SIG-M5 (cell line): ENCODE results near the gene TTC34.

Source experiments
- DNase-seq: peaks from one replicate; lab custom pipeline; 2025; lab: John Stamatoyannopoulos, UW

Gene TTC34

GRCh38 chr1:2641381-2642130 lies 159.9 kb downstream of the TTC34 start:
- no peak for DNase-seq

- no peak for DNase-seq
Observed at GRCh38 chr1:2640626-2641025, 160.9 kb downstream of the TTC34 start.

DNA sequence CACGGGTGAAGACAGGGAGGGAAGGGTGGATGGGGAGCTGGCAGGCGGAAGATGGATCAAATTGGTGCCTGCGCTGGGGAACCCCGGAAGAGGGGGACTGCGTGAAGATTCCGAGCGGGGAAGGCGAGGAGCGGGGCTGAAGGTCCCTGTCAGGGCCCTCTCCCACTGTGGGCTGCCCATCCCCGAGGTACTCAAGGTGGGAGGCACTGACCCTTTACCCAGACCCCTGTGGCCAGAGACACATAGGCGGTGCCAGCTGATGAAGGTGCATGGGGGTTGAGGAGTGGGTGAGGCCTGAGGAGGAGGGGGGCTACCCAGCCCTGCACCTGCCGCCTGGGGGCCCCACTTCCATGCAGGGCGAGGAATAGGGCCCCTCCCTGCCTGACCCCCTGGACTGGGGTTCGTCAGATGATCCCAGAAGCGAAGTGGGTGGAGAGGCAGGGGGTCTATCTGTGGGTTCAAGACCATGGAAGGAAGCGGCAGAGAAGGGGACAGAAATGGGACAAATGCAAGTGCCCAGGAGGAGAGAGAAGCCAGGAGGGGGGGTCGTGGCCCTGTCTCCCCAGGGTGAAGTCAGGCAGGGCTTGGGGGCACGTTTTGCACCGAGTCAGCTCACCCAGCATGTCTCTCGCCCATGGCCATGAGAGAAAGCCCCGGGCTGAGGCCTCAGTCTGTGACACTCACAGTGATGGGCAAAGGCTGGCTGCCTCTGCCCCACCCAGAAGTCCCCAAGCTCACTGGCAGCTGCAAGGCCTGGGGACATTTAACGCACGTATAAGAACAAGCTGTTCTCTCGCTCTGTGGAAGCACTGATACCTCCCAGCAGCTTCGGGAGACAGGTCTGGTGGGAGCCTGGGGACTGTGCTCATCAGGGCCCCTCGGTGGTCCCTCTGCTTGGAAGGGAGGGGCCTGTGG lies 161.6 kb downstream of the TTC34 start:
- no peak for DNase-seq

DNA sequence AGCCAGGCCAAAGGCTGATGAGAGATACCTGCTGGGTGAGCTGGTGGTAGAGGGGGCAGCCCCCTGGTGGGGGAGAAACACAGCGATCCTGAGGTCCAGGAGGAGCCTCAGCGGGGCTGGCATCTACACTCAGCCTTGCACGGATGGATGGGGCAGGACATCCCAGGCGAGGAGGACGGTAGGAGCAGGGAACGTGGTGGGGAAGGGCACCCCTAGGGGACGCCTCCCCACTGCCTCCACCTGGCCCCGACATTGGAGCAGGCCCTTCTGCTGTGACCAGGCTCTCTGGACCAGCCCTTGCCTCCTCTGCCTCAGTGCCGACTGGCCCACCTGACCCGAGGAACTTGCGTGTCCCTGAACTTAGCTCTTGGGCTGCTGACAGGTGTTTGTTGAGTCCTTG lies 162.3 kb downstream of the TTC34 start:
- no peak for DNase-seq

DNA sequence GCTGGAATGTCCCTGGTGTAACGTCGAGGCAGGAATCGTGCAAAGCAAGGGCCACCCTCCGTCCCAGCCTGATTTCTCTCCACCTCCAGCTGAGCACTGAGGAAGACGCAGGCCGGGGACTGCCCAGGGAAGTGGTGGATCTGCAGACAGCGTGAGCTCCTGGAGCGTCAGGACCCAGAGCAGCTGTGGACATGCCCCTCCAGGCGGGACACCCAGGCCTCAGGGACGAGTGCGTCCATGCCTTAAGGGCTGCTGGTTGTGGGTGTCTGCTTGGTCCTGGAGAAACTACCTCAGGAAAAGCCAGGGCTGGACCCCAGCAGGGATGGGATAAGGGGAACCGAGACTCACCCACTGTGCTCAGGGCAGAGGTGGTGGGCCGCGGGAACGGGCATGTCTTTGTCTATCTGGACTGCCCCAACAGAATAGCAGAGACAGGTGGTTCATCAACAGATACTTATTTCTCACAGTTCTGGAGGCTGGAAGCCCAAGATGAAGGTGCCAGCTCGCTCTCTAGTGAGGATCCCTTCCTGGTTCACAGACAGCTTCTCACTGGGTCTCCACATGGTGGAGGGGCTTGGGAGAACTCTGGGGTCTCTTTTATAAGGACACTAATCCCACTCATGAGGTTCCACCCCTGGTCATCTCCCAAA lies 162.9 kb downstream of the TTC34 start:
- no peak for DNase-seq

DNA sequence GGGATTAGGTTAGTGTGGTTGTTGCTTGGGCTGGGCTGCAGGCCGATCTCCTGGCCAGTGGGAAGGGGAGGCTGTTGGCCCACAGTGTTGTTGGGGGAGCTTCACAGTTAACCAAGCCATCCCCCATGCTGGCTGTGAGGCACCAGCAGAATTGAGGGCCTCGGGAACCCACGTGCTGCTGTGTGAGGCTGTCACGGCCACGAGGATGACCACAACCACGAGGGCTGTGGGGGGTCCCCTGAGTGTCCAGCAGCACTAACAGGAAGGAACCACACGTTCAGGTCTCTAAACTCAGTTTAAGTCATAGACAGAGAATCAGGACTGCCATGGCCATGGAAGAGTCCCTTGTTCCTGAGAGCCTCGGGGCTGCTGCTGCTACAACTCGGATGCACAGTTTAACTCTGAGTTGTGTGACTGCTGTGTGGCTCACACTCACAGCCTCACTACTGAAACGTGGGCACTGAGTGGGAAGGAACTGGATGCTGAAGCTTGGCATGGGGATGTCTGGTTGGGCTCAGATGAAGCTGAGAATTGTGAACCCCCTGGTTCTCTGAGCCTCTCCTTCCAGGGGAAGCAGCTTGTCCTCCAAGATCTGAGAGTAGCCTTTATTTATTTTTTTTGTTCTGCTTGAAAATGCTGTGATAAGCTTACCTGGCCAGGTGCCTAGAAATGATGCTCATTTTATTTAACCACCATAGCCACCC lies 163.9 kb downstream of the TTC34 start:
- DNase-seq: no peak

DNA sequence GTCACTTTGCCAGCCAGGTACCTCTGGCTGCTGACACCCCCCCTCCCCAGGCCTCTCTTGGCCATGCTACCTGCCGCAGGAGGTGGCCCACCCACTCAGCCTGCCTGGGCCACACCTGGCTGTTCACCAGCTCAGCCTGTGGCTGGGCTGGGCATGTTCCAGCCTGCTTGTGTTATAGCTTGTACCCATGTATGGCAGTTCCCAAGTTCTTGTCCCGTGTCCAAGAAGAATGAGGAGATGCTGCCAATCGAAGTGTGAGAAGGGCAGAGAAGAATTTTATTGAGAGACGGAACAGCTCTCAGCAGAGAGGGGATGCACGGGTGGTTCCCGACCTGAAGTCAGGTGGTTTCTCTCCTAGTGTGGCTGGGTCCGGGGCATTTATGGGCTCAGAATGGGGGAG lies 164.8 kb downstream of the TTC34 start:
- DNase-seq: no peak

DNA sequence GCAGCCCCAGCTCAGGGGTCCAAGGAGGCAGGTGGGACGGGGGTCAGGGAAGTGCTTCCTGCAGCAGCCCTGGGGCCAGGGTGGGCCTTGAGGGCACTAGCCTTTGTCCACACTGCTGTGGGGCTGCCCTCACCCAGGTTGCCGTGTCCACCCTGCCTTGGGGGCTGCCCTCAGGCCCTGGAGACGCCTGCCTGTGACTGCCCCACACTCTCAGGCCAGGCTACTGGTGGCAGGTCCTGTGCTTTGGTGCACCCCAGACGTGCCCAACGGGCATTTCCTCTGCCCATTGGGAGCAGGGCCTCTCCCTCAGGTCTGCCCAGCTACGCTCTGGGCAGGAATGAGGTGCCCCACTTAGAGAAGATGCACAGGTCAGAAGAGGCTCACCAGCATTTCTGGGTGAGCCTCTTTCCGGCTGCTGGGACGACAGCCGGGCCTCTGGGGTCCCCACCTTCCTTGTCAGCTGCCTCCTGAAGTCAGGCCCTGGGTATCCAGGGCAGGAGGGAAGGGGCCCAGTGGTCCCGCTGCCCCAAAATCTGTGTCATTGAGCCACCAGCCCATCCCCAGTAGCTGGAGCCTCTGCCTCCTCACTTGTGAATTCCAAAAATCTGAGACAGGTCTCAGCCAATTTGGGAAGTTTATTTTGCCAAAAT lies 166.0 kb downstream of the TTC34 start:
- no peak for DNase-seq

- no peak for DNase-seq
Observed at GRCh38 chr1:2633936-2634491, 167.5 kb downstream of the TTC34 start.

DNA sequence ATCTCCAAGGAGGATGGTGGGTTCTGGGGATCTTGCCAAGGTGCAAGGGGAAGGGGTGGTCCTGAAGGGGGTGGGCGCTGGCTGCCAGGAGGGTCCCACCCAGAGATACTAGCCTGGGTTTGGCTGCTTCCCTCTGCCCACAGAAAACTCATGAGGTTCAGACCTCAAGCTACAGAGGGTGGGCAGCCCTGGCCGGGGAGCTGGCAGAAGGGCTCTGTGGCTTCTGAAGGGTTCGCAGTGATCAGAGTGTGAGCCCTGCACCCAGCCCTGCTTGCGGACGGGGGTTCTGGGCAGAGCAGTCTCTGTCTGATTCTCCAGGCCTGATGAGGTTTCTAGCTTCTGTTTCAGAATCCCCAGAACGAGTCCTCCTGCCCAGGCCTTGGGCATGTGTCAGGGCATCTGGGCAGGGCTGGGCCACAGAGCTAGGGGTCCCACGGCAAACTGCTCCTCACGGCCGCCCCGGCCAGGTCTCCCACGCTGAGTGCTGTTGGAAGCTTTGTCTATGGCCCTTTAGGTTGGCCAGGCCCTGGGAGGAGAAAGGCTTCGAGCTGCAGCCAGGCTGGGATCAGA lies 168.0 kb downstream of the TTC34 start:
- no peak for DNase-seq

- DNase-seq: no peak
Observed at GRCh38 chr1:2632561-2633361, 168.7 kb downstream of the TTC34 start, which contains the start of gene MMEL1. Gene MMEL1, minus strand, starts transcription at chr1:2633016. Its CDS starts 3,532 bp downstream, at chr1:2629484.

DNA sequence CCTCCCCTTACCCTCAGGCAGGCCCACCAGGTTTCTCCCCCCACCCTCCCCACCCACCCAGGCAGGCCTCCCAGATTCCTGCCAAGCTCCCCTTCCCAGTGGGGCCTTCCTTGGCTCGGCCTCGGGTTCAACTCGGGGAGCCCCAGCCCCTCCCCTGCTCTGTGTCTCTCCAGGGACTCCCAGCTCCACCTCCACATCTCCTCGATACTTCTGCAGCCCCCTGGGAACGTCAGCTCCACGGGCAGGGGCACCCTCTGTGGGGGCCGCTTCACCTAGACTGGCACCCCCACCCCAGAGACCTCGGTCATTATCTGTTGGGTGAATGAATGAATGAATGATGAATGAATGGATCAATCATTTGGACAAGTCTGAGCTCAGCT lies 169.5 kb downstream of the TTC34 start:
- DNase-seq: no peak

- no peak for DNase-seq
Observed at GRCh38 chr1:2631136-2632050, 170.1 kb downstream of the TTC34 start.

GRCh38 chr1:2630498-2631135 lies 170.9 kb downstream of the TTC34 start:
- no peak for DNase-seq

DNA sequence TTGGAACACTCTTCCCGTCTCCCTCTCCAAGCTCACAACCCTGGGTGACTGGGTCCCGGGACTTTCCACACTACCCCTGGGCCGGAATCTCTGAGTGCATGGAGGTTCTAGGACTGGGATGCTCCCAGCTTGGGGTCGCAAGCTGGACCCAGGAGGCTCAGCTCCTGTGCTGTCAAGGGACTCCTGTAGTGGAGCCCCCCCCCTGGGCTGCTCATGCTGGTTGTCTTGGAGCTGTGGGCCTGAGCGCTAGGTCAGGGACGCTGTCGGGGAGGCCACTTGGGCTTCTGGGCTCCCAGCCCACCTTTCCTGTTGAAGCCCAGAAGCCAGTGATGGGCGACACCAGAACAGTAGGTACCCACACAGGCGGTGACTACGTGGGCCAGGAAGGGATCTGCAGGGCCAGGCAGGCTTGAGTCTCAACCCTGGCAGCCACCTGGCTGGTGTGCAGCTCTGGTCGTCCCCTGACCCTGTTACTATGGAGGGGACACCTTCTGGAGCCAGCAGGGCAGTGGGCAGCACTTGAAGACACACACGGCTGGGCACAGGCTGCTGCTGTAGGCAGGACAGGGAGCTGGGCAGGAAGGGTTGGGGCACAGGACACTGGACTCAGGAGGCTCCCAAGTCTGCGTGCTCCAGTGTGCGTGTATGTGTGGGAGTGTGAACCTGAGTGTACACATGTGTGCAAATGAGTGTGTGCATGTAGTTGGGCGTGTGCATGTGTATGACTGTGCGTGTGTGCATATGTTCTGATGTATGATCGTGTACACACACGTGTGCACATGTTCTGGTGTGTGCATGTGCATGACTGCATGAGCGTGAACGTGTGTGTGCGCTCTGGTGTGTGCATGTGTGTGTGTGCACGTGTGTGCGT lies 171.6 kb downstream of the TTC34 start:
- no peak for DNase-seq

GRCh38 chr1:2628933-2629626 lies 172.4 kb downstream of the TTC34 start:
- DNase-seq: no peak
